GM11168 (cell line): ENCODE results near the gene PIGM.
"Not testable (repeated sequence)": the region's sequence is repeated elsewhere in the genome, so short reads cannot be mapped to it uniquely, and the experiment has no call there.

Experiments used
- in situ Hi-C: fragments of 300-500 bp; cut with MboI; formaldehyde crosslinking; loops from one replicate; pipeline ENCODE4 v1.12.0; 2022; ENCODE audit warnings: low sequenced_read_pairs; ENCODE audit not compliant: unreplicated experiment

The PIGM gene

GRCh38 chr1:160062230-160062532 is 30.4 kb upstream of the PIGM start:
- in situ Hi-C loops: no loop called here

GRCh38 chr1:160061369-160062229 is 29.8 kb upstream of the PIGM start:
- in situ Hi-C loops: no loop called here

- in situ Hi-C loops: no loop called here
Observed at GRCh38 chr1:160058087-160058486, 26.3 kb upstream of the PIGM start.

- in situ Hi-C loops: no loop called here
Observed at GRCh38 chr1:160056648-160057169, 24.9 kb upstream of the PIGM start.

- in situ Hi-C loops: no loop called here
Observed at GRCh38 chr1:160053548-160054365, 22.0 kb upstream of the PIGM start.

- in situ Hi-C loops: no loop called here
Observed at GRCh38 chr1:160052936-160053335, 21.1 kb upstream of the PIGM start.

- in situ Hi-C loops: no loop called here
Observed at GRCh38 chr1:160050619-160051018, 18.8 kb upstream of the PIGM start.

- in situ Hi-C loops: not testable (repeated sequence)
Observed at GRCh38 chr1:160050182-160050581, 18.4 kb upstream of the PIGM start.

- in situ Hi-C loops: loop anchor here (5.0 kb wide), 1 partner anchor 33 kb away; the partner anchor contains the start of gene KCNJ9
Observed at GRCh38 chr1:160049101-160049500, 17.3 kb upstream of the PIGM start.

- in situ Hi-C loops: loop anchor here (5.0 kb wide), 1 partner anchor 34 kb away; the partner anchor contains the start of gene KCNJ9
Observed at GRCh38 chr1:160048335-160048734, 16.5 kb upstream of the PIGM start.

- in situ Hi-C loops: loop anchor here (5.0 kb wide), 1 partner anchor 35 kb away; the partner anchor contains the start of gene KCNJ9
Observed at GRCh38 chr1:160047111-160047991, 15.6 kb upstream of the PIGM start.

GRCh38 chr1:160046494-160047110 is 14.8 kb upstream of the PIGM start:
- in situ Hi-C loops: loop anchor here (5.0 kb wide), 1 partner anchor 36 kb away; the partner anchor contains the start of gene KCNJ9

- in situ Hi-C loops: loop anchor here (5.0 kb wide), 1 partner anchor 37 kb away; the partner anchor contains the start of gene KCNJ9
Observed at GRCh38 chr1:160045653-160046052, 13.9 kb upstream of the PIGM start.

- in situ Hi-C loops: no loop called here
Observed at GRCh38 chr1:160043543-160043942, 11.8 kb upstream of the PIGM start.

GRCh38 chr1:160040476-160040875 is 8.7 kb upstream of the PIGM start:
- in situ Hi-C loops: no loop called here

- in situ Hi-C loops: no loop called here
Observed at GRCh38 chr1:160032165-160032820, 503 bp upstream of the PIGM start.

- in situ Hi-C loops: no loop called here
Observed at GRCh38 chr1:160030657-160031364, 979 bp downstream of the PIGM start.

GRCh38 chr1:160028426-160028825 is 3.4 kb downstream of the PIGM start:
- in situ Hi-C loops: no loop called here
